CD4-positive, alpha-beta T cell treated with Interferon gamma for 1 hour (primary cell): Measurements from ENCODE around the gene AKR1C1.
"Not testable (repeated sequence)": the region's sequence is repeated elsewhere in the genome, so short reads cannot be mapped to it uniquely, and the experiment has no call there.

Experiments used
- DNase-seq: peaks from one replicate; pipeline ENCODE4 v3.0.0-alpha.2; 2020

The AKR1C1 gene

DNA sequence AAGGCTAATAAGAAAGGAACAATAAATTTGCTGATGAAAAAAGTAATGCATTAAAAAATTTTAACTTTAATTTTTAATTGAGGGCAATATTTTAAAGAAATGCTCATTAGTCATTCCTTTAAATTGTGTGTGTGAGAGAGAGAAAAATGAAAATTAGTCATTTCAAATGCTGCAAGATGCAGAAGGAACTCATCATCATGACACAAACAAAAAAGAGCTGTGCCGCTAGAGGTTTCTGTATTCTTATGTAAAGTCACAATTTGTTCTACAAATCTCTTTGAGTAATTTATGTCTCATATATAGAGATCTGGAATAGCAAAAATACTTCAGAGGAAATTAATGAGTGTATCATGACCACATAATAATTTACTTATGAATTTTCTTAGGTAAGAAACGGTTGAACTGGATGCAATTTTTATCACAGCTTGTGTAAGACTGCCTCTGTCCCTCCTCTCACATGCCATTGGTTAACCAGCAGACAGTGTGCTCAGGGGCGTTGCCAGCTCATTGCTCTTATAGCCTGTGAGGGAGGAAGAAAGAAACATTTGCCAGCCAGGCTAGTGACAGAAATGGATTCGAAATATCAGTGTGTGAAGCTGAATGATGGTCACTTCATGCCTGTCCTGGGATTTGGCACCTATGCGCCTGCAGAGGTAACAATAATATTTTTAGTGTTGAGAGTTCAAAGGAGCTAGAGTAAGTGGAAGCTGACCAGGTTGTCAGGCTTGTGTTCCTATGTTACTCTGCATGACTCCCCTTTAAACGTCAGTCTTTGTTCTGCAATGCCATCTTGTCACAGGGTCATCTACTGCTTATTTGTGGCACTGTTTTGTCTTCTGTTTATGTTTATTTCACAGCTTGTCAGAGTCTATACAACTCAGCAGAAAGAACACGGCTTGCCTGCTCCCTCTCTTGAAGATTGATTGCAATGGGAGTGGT is at the start of gene AKR1C1:
Gene AKR1C1, plus strand, starts transcription at position 540 of the 939 bp plus-strand sequence. Its CDS starts 30 bp downstream, at position 570.
- not testable (repeated sequence) for DNase-seq

DNA sequence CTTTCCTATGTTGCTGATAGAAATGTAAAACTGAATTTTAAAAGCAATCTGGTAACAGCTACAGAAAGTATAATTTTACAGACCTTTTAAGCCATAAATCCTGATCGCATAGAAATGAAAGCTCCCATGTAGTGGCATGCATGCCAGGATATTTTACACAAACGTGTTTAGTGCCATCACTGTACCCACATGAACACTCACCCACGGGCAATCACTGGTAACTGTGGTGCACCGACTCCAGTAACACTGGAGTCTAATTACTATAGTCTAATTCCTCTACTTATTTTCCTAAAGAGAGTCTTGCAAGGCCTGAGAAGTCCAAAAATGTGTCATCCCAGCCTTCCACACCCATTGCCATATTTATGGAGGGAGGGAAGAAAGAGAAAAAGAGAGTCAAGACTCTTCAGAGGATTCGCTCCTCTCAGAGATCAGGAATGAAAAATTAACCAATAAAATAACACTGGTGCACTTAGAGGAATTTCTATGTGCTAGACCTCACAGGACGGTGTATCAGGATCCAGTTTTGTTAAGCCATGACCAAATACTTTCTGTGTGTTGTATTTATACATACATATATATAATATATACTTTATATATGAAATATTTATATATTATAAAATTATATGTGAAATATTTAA is 48.9 kb upstream of the AKR1C1 start:
- DNase-seq: no peak

DNA sequence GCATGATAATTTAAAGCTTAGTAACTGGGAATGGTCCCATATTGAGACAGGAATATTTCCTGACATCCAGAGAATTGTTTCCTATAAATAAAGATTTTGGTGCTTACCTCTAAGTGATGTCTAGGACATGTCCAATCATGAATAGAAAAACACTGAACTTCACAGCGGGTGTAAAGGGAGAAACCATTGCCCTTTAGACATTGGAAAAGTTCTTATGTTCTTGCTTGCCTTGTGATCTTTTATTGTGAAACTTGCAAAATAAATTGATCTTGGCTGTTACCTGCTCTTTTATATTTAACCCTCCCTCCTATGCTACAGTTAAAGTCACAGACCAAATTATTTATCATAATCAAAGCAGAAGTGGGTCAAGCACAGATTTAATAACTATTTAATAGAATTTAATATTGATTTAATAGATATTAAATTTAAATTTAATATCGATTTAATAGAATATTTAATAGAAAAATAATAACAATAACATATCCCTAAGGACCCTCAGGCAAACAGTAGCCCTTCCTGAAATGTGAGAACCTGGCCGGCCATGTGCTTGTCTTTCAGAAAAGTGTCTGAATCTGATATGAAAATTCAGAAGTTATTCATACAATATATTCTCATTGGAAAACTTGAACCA is 47.0 kb upstream of the AKR1C1 start:
- DNase-seq: no peak

DNA sequence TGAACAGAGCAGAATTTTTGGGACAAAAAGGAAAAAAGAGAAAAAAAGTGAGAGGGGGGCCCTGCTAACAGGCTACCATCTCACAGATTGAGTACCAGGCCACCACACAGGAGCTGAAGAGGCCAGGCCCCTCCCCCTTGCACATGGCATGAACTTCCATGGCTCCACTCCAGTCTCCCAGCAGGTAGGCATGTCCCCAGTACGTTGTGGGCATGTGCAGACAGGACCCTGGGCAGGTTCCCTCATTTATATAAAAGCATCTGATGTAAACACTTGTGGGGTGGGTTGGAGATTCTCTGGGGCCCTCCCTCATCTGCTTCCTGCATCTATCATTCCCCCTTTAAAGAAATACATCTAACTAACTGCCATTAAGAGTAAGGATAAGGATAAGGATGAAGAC is 45.0 kb upstream of the AKR1C1 start:
- DNase-seq: no peak

DNA sequence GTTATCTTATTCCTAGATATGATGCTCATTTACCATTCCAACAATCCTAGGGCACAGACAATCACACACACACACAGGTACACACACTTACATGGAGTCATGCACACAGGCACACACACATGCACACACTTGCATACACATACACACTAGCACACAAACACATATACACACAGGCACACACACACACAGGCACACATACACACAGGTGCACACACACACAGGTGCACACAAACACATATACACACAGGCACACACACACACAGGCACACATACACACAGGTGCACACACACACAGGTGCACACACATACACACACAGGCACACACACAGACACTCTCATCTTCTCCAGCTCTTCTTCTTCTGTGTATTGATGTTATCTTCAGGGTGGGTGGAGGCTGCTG is 38.7 kb upstream of the AKR1C1 start:
- DNase-seq: not testable (repeated sequence)

DNA sequence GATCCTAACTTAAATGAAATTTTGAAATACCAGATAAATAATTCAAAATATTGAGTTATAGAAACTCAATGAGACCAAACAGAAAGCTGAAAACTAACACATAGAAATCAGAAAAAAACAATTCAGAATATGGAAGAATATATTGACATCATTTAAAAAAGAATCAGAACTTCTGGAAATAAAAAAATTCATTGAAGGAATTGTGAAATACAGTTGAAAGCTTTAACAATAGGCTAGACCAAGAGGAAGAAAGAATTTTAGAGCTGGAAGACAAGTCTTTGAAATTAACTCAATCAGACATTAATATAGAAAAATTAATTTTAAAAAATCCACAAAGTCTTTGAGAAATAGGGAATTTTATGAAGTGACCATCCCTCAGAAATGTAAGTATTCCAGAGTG is 36.8 kb upstream of the AKR1C1 start:
- no peak for DNase-seq

DNA sequence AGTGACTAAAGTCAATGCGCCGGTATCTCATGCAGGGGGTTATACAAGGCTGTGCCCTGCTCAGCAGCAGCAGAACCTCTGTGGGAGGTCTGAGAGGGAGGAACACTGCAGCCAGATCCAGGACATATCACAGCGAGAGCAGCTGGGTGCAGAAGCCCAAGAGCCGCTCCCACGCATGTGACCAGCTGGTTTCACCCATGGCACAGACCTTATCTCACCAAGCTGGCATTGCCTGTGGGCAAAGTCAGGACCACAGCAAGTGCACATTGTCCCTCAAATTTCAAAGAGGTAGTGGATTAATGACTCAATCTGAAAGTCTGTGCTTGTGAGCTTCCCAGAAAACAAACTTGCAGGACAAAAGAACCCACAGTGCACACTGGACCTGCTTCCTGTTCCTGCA is 31.6 kb upstream of the AKR1C1 start:
- DNase-seq: no peak

DNA sequence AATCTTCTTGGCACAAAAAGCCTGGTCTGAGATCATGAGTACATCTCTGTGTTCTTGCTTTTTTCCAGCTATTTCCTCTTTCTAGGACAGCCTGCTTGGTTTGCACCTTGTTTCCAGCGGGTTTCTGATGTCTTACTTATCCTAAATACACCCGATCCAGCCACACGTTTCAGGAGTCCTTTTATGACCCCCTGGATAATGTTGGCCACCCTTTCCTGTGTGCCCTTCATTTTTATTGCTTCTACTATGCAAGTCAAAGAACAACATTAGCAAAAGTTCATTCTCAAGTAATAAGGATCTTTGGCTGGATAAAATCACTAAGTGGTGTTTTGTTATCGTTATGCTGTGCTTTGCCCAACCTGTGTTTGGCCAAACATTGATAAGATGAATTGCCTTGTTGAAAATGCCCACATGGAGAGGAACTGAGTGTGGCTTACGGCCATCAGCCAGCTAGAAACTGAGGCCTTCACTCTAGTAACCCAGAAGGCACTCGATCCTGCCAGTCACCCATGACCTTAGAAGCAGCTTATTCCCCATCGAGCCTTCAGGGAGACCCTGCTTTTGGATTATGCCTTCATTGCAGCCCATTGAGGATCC is 28.7 kb upstream of the AKR1C1 start:
- no peak for DNase-seq

DNA sequence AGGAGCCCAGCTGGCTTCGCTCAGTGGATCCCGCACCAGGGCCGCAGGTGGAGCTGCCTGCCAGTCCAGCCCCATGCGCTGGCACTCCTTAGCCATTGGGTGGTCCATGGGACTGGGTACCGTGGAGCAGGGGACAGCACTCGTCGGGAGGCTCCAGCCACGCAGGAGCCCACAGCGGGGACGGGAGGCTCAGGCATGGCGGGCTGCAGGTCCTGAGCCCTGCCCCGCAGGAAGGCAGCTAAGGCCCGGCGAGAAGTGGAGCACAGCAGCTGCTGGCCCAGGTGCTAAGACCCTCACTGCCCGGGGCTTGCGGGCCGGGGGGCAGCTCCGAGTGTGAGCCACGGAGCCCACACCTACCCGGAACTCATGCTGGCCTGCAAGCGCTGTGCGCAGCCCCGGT is 25.9 kb upstream of the AKR1C1 start:
- no peak for DNase-seq

DNA sequence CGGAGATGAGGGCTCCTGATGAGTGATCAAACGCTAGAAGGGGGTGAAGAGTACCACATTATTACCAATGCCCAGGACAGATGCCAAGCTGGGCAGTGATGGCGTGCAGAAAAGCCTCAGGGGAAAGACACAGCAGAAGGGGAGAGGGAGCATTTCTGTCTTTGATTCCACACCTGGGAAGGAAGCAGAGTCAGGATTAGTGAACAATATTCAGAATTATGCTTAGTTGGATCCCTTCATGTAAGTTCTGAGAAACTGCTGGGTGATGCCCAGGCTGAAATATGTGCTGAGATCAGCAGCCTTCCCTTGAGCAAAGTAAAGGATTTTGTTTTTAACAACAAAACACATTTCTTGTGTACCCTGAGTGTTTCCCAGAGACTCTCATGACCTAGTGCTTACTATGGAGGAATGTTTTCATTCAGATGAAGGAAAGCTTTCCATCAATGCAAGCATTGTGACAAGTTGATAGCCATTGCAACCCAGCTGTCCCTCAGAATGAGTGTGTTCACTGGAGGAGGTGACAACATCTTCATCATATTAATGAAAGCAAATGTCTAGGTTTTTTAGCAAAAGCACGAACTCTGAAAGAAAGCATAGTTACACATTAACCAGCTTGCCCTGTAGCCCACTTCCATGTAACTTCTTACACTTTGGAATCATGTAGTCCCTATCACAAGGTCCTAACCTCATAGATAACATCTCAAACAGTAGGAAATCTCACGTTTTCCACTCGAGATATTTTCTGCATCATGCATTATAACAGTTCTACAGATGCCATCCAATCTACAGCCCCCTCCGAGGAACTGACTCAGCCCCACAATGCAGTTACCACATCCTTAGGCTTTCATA is 23.8 kb upstream of the AKR1C1 start:
- DNase-seq: no peak

DNA sequence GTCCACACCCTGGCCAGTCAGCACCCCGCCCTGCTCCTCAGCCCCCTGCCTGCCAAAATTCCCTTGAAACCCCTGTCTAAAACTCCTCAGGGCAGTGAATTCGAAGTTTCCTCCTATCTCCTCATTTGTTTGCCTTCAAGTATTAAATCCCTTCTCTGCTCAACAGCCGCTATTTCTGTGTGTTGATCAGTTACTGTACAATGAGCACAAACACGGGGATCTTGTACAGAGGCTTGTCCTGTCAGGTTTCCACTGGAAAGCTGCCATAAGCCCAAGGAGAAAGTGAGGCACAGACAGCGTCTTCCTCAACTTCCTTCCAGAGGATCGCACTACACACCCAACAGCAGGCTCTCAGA is 23.2 kb upstream of the AKR1C1 start:
- not testable (repeated sequence) for DNase-seq

DNA sequence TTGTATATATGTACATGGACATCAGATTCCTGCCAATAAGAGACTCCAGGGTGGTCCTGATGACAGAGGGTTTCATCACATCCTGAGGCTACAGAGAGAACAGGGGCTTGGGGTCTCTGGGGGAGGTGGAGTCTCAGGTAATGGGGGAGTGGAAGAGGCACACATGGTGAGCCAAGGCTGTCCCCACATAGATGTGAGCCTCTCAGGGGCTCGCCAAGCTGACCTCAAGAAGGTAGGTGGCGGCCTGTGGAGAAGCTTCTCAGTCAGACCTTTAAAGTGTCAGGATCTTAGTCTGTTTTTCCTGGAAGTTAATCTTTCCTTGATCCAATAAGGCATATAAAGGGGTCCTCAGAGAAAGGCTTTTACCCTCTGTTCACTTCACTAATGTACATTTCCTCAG is 22.3 kb upstream of the AKR1C1 start:
- DNase-seq: not testable (repeated sequence)

DNA sequence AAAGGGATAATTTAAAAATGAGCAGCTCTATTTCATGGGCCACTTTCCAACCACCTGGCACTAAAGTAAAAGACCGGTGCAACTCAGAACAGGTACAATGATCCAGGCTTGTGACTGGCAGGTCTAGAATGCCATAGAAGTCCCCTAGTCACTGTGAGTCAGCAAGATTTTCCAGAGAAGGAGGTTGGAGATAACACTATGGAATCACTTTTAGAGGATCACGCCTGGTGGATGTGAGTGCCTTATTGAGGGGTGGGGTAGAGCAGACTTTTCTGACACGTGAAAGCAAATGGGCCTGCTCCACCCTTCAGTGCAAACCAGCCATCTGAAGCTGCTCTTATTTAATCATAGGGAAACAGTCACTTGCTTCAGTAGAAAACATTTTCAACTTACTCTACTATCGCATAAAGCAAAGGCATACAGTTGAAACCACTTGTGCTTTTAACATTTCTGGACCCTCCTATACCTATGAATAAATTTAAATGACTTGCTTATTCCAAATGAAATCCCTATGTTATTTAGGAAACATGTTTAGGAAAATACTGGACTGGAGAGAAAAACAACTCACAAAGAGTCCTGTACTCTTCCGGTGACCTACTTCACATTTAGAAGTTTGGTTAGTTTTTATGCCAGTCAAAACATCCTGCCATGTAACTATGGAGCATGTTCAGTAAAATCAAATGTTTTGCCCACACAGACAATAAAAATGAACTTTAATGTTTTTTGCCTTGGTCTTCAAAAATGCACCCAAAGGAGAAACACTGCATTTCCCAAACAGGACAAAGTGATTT is 21.5 kb upstream of the AKR1C1 start:
- no peak for DNase-seq

DNA sequence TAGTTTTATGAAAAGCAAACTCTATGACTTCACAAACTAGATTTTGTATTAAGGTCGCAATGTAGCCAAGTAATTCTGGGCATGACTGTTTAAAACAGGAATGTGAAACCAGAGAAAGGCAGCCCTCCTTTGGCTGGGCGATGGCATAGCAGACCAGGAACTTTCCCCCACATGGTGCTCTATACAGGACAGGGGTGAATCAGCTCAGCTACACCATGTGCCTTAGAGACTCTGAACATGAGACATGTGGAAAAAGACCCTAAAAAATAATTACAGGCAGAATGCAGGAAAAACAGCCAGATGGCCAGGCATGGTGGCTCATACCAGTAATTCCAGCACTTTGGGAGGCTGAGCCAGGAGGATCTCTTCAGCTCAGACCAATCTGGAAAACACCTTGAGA is 20.3 kb upstream of the AKR1C1 start:
- not testable (repeated sequence) for DNase-seq

DNA sequence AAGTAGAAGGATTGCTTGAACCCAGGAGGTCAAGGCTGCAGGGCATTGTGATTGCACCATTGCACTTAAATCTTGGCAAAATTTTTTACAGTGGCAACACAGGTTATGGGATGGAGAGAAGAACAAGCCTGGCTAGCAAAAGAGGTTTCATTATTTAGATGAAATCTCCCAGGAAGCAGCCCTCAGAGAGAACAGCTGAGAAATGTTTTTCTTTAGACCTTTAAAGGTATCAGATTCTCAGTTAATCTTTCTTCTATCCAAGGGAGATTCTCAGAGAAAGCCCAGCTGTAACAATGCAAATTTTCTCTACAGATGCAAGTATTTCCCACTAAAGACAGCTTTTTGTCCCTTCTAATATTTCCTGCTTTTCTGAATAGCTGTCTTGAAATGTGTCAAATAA is 19.8 kb upstream of the AKR1C1 start:
- DNase-seq: not testable (repeated sequence)

DNA sequence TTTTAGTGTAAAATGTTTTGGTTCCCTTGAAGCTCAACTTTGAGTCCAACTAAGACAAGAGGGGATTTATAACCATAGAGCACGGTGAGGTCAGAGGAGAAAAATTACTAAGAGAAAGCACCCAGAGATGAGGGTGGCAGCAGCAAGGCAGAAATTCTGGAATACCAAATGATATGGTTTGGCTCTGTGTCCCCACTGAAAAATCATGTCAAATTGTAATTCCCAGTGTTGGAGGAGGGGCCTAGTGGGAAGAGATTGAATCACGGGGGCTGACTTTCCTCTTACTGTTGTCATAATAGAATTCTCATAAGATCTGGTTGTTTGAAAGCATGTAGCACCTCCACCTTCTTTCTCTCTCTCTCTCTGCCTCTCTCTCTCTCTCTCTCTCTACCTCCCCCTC is 19.4 kb upstream of the AKR1C1 start:
- no peak for DNase-seq

DNA sequence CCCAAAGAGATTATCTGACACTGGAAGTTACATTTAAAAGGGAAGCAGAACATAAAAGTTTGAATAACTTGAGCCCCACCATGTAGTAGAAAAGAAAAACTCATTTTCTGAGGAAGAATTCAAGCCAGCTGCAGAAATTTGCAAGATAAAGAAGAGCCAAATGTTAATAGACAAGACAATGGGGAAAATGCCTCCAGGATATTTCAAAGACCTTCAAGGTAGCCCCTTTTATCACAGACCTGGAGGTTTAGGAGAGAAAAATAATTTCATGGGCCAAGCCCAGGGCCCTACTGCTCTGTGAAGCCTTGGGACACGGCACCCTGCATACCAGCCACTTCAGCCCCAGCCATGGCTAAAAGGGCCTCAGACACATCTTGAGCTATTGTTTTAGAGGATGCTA is 18.4 kb upstream of the AKR1C1 start:
- no peak for DNase-seq

DNA sequence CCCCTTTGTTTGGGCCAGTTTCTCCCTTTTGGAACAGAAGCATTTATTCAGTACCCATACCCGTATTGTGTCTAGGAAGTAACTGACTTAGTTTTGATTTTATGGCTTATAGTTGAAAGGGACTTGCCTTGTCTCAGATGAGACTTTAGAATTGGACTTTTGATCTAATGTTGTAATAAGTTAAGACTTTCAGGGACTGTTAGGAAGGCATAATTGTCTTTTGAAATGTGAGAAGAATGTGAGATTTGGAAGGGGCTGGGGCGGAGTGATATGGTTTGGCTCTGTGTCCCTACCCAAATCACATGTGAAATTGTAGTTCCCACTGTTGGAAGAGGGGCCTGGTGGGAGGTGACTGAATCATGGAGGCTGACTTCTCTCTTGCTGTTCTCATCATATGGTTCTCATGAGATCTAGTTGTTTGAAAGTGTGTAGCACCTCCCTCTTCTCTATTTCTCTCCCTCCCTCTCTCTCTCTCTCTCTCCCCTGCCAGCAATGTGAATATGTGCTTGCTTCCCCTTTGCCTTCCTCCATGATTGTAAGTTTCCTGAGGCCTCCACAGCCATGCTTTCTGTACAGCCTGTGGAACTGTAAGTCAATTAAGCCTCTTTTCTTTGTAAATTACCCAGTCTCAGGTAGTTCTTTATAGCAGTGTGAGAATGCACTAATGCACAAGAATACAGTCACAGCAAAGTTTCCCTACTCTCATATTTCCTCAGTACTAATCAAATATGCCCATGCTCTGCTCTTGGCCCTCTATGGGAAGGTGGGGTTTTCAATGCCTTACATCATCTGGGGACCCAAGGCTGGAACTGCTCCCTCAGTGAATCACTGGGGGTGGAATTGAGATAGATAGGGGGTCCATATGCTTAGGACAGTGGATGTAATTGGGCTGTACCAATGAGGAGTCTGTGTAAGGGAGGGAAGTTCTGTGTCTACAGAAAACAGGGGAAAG is 17.2 kb upstream of the AKR1C1 start:
- DNase-seq: no peak

DNA sequence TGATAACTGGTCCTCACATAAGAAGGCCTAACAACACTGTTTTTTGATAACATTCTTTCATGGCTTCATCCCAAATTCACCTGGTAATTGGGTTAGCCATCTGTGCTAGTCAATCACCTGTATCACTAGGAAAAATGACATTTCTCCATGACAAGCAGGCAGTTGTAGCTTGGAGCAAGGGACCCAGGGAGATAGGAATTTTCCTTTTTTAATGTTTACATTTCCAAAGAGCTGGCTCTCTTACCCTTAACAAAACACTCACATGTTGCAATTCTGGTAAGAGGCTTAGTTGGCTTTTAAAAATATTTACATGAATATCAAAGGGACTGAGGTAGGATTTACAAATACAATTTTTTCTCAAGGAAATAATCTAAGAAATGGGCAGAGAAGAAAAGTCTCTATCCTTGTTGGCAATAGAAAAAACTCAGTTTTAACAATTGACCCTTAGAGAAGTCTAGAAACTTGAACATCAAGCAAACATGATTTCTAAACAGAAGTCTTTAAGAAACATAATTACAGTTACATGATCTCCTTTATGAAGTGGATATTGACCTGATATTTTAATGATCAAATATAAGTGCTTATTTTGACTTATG is 16.1 kb upstream of the AKR1C1 start:
- DNase-seq: no peak
